ENCODE data around the gene CCR4.

The CCR4 gene

DNA sequence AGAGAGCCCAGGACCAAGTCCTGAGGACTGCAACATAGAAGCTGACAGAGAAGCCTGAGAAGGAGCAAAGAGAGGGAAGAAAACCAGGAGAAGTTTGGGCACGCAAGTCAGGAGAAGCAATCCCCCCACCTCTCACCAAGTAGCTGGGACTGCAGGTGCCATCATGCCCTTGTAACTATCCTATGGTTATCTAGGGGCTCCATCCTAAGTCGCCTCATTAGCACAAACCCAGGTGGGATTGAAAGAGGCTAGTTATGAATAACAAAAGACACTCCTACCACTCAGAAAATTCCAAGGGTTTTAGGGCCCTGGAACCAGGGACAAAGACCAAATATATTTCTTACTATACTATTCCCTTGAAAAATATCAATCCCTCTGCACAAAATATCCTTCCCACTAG is 53.5 kb downstream of the CCR4 start:
- TF ChIP-seq CTCF (IDR thresholded peaks at IDR 0.05; ENCODE audit: low read depth, low read length) = no peak
- H3K4me3 ChIP-seq (replicated peaks in 1 of 2; ENCODE audit: low read depth in 2 of 2, low read length in 2 of 2) = no peak overlapping the region
- no peak for DNase-seq (ENCODE audit: low read depth in 2 of 2)
